Endothelial cell of umbilical vein (primary cell): ENCODE data around the gene CMC4. TPM values are rescaled to one million over a fixed set of nuclear protein-coding genes. Genes with fewer than 3 reads are reported as not detected.

Experiments used
- BruUV-seq: library from RNA; stranded (reverse); fragments of 400-500 nt; replicated peaks from 2 replicates; lab custom pipeline; 2021; lab: Mats Ljungman, UMichigan
- CTCF ChIA-PET: fragments of 300-600, 350-600 bp; sonication (Branson Sonifier 250); formaldehyde crosslinking; loops from one replicate; lab custom pipeline; 2021; ENCODE audit warnings: antibody characterized with exemption, inconsistent platforms; lab: Charles Lee
- POLR2A ChIA-PET: fragments of 300-600, 350-600 bp; sonication (Branson Sonifier 250); formaldehyde crosslinking; loops from one replicate; lab custom pipeline; 2021; ENCODE audit warnings: antibody characterized with exemption, inconsistent platforms; lab: Charles Lee
- DNase-seq: peaks from one replicate; pipeline ENCODE4 v3.0.0-alpha.2; 2011; ENCODE audit warnings: low read depth, low spot score
- FAIRE-seq: peaks from 2 replicates; lab custom pipeline; 2011; peaks lifted over from hg19 to GRCh38; lab: Jason Lieb, UNC
- H2AFZ ChIP-seq: 2 replicates; pipeline ENCODE4 v1.6.0; 2012; ENCODE audit warnings: low read depth, low read length, control low read depth, inconsistent platforms
- H3K27ac ChIP-seq: 2 replicates; pipeline ENCODE4 v1.5.1; 2011; ENCODE audit warnings: low read depth, mild to moderate bottlenecking, control low read depth, low read length, moderate library complexity; ENCODE audit not compliant: insufficient read depth
- H3K27me3 ChIP-seq, 2 experiments: 2 replicates each; pipeline versions ENCODE4 v1.6.0 to v1.6.1; 2011; ENCODE audit warnings: low read length in 2 of 2, mixed read lengths in 1 of 2; ENCODE audit not compliant: control insufficient read depth in 2 of 2, insufficient read depth in 2 of 2
- H3K36me3 ChIP-seq, 2 experiments: 2 replicates in 1 of 2; 3 replicates in 1 of 2; pipeline ENCODE4 v1.5.1; 2011; ENCODE audit warnings: low read length in 2 of 2, mild to moderate bottlenecking in 1 of 2, moderate library complexity in 1 of 2; ENCODE audit not compliant: control insufficient read depth in 2 of 2, insufficient read depth in 2 of 2; ENCODE audit errors: extremely low read depth in 1 of 2
- H3K4me1 ChIP-seq: 3 replicates; pipeline ENCODE4 v1.5.1; 2011; ENCODE audit warnings: mild to moderate bottlenecking, low read length; ENCODE audit not compliant: control insufficient read depth, insufficient read depth; ENCODE audit errors: extremely low read depth
- H3K4me2 ChIP-seq: 2 replicates; pipeline ENCODE4 v1.6.1; 2011; ENCODE audit warnings: low read length, control low read depth, mixed read lengths; ENCODE audit not compliant: insufficient read depth
- H3K4me3 ChIP-seq, 3 experiments: fragments of 200-600 bp in 1 of 3; sonication (generic), shearing (Covaris generic) in 1 of 3; replicated peaks in 1 of 3; 2 replicates each; pipeline ENCODE4 v1.5.1; 2011 to 2016; ENCODE audit warnings: control low read depth in 3 of 3, low read length in 3 of 3, mild to moderate bottlenecking in 2 of 3, inconsistent platforms in 1 of 3, low read depth in 1 of 3, moderate library complexity in 1 of 3; ENCODE audit not compliant: insufficient read depth in 1 of 3
- H3K79me2 ChIP-seq: 2 replicates; pipeline ENCODE4 v1.6.0; 2012; ENCODE audit warnings: low read length, inconsistent platforms; ENCODE audit not compliant: control insufficient read depth, insufficient read depth
- H3K9ac ChIP-seq: replicated peaks from 2 replicates; pipeline ENCODE3; 2011; ENCODE audit warnings: low read length, control low read depth; ENCODE audit not compliant: insufficient read depth; ENCODE audit errors: extremely low read depth
- H3K9me1 ChIP-seq: replicated peaks from 3 replicates; pipeline ENCODE4 v1.6.0; 2011; ENCODE audit warnings: mild to moderate bottlenecking, low read length; ENCODE audit not compliant: control insufficient read depth, insufficient read depth; ENCODE audit errors: extremely low read depth
- H3K9me3 ChIP-seq: replicated peaks from 2 replicates; pipeline ENCODE4 v1.5.1; 2012; ENCODE audit warnings: low read length, inconsistent platforms; ENCODE audit not compliant: control insufficient read depth, insufficient read depth
- H4K20me1 ChIP-seq: replicated peaks from 2 replicates; pipeline ENCODE3; 2011; ENCODE audit warnings: mild to moderate bottlenecking, low read length; ENCODE audit not compliant: control insufficient read depth, insufficient read depth; ENCODE audit errors: extremely low read depth
- EZH2 ChIP-seq: IDR thresholded peaks from 2 replicates; pipeline ENCODE4 v1.6.1; 2012; ENCODE audit warnings: borderline replicate concordance, low read depth, mild to moderate bottlenecking, moderate library complexity, low read length, inconsistent platforms; ENCODE audit not compliant: severe bottlenecking
- FOS ChIP-seq: IDR thresholded peaks from 2 replicates; pipeline ENCODE4 v1.6.1; 2011; ENCODE audit warnings: mild to moderate bottlenecking, low read length, moderate library complexity, borderline replicate concordance; ENCODE audit not compliant: insufficient read depth
- GATA2 ChIP-seq: IDR thresholded peaks from 2 replicates; pipeline ENCODE4 v1.7.0; 2011; ENCODE audit warnings: low read depth, mild to moderate bottlenecking, moderate library complexity, mixed read lengths, low read length; ENCODE audit not compliant: insufficient read length, insufficient read depth
- JUN ChIP-seq: IDR thresholded peaks from 2 replicates; pipeline ENCODE4 v1.6.1; 2011; ENCODE audit warnings: borderline replicate concordance, low read depth; ENCODE audit not compliant: insufficient read length, insufficient read depth
- POLR2A ChIP-seq: IDR thresholded peaks from 2 replicates; pipeline ENCODE4 v1.6.1; 2012; ENCODE audit warnings: low read depth, mild to moderate bottlenecking, control low read depth, low read length
- POLR2AphosphoS5 ChIP-seq: IDR thresholded peaks from 2 replicates; pipeline ENCODE4 v1.6.1; 2012; ENCODE audit warnings: low read depth, mild to moderate bottlenecking, control low read depth, low read length, moderate library complexity; ENCODE audit not compliant: insufficient read depth
- dilution Hi-C: fragments of 300-500 bp; cut with MboI; formaldehyde crosslinking; loops from one replicate; pipeline ENCODE4 v1.15.0; 2019; ENCODE audit warnings: low sequenced_read_pairs; ENCODE audit not compliant: extremely low pct_ligation_motif_present
- intact Hi-C: fragments of 100-400 bp; cut with micrococcal nuclease; formaldehyde crosslinking; loops from one replicate; pipeline ENCODE4 v1.10.0; 2022
- polyA plus RNA-seq, 4 experiments: library from polyadenylated mRNA; depleted of rRNA in 3 of 4; stranded (reverse) in 3 of 4; unstranded in 1 of 4; fragments of >200 nt; gene quantifications; 2 replicates each; pipeline versions ENCODE4 v1.2.1 to v1.2.3, GENCODE V29; 2011 to 2012; ENCODE audit warnings: missing spikeins in 1 of 4
- total RNA-seq: library from RNA; stranded (reverse); gene quantifications from 2 replicates; pipeline ENCODE4 v1.2.3, GENCODE V29; 2021
- TF ChIP-seq, protein P1 (sequence below), 2 donors: IDR thresholded peaks; 1 replicate in 1 of 2; 2 replicates in 1 of 2; pipeline ENCODE4 v1.5.1; 2011; ENCODE audit warnings: low read length in 2 of 2, mild to moderate bottlenecking in 2 of 2, moderate library complexity in 2 of 2, control low read depth in 1 of 2, inconsistent platforms in 1 of 2, low read depth in 1 of 2; ENCODE audit not compliant: insufficient read depth in 1 of 2; ENCODE audit errors: extremely low read depth in 1 of 2
- TF ChIP-seq, protein P2 (sequence below): IDR thresholded peaks from 2 replicates; pipeline ENCODE4 v1.6.1; 2011; ENCODE audit not compliant: insufficient read depth, insufficient read length

CMC4 gene
- total and polyA plus RNA-seq, 2 donors (not counting 3 experiments of a cell fraction or from before 2014, with no cell fraction given): 3.2 to 6.7 TPM

DNA sequence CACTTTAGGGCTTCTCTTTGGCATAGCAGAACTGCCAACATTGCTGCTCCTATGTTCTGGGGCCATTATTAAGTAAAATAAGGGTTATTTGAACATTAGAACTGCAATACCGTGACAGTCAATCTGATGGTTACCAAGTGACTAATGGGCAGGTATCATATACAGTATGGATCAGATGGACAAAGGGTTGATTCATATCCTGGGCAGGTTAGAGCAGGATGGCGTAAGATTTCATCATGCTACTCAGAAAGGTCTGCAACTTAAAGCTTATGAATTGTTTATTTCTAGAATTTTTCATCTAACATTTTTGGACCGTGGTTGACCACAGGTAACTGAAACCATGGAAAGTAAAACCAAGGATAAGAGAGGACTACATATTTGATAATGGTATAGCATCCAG is 41.2 kb upstream of the CMC4 start:
- ChIA-PET CTCF (no interaction called here), POLR2A (no interaction called here)
- Histone ChIP-seq H3K36me3 (no peaks in the 10 kb centered on the region), H3K9me3 (no peaks in the 10 kb centered on the region), H3K9ac (no peak overlapping the region), H3K4me2 (no peak overlapping the region), H3K4me1 (no peaks in the 10 kb centered on the region), H3K4me3 (no peak overlapping the region), H2AFZ (no peak overlapping the region), H3K9me1 (no peaks in the 10 kb centered on the region), H3K27me3 (no peaks in the 10 kb centered on the region), H3K79me2 (no peaks in the 10 kb centered on the region), H4K20me1 (no peaks in the 10 kb centered on the region), H3K27ac (no peak overlapping the region)
- TF ChIP-seq, protein P1, sequence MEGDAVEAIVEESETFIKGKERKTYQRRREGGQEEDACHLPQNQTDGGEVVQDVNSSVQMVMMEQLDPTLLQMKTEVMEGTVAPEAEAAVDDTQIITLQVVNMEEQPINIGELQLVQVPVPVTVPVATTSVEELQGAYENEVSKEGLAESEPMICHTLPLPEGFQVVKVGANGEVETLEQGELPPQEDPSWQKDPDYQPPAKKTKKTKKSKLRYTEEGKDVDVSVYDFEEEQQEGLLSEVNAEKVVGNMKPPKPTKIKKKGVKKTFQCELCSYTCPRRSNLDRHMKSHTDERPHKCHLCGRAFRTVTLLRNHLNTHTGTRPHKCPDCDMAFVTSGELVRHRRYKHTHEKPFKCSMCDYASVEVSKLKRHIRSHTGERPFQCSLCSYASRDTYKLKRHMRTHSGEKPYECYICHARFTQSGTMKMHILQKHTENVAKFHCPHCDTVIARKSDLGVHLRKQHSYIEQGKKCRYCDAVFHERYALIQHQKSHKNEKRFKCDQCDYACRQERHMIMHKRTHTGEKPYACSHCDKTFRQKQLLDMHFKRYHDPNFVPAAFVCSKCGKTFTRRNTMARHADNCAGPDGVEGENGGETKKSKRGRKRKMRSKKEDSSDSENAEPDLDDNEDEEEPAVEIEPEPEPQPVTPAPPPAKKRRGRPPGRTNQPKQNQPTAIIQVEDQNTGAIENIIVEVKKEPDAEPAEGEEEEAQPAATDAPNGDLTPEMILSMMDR (IDR thresholded peaks at IDR 0.05; ENCODE audit: extremely low read depth in 1 of 2, insufficient read depth in 1 of 2, low read depth in 1 of 2, low read length in 2 of 2): no peak
- TF ChIP-seq JUN (no peak), EZH2 (no peak), POLR2A (no peak), FOS (no peak), POLR2AphosphoS5 (no peak), GATA2 (no peak)
- TF ChIP-seq, protein P2, sequence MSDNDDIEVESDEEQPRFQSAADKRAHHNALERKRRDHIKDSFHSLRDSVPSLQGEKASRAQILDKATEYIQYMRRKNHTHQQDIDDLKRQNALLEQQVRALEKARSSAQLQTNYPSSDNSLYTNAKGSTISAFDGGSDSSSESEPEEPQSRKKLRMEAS: no peak
- dilution Hi-C loops (no loop called here), intact Hi-C loops (no loop called here)
- DNase-seq (no peak), FAIRE-seq (no peak)
- BruUV-seq: no TSS peak
